Measurements from ENCODE around the gene EFEMP1. TPM values are rescaled to one million over a fixed set of nuclear protein-coding genes. Genes with fewer than 3 reads are reported as not detected.
A peak's percentile ranks its signal among the peaks of the same experiment; 100 is the strongest.
"Not testable (repeated sequence)": the region's sequence is repeated elsewhere in the genome, so short reads cannot be mapped to it uniquely, and the experiment has no call there.

EFEMP1 gene
- total RNA-seq, 1 experiment from 2014 or later: 0.34 TPM

DNA sequence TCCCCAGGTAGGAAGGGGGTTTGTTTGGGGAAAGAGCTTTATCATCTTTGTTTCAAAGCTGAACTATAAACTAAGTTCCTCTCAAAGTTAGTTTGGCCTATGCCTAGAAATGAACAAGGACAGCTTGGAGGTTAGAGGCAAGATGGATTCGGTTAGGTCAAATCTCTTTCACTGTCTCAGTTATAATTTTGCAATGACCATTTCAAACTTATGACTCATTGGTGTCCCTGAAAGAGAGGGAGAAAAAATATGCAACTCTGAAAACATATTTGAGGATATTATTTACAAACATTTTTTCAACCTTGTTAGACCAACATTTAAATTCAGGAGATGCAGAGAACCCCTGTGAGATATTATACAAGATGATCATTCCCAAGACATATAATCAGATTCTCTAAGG is 95.7 kb downstream of the EFEMP1 start (continued):
- TF ChIP-seq SIN3A (IDR thresholded peaks at IDR 0.05; ENCODE audit: low read depth): no peak
- no peak for TF ChIP-seq EGR1 (IDR thresholded peaks at IDR 0.05; ENCODE audit: low read depth)
- TF ChIP-seq, protein P1, sequence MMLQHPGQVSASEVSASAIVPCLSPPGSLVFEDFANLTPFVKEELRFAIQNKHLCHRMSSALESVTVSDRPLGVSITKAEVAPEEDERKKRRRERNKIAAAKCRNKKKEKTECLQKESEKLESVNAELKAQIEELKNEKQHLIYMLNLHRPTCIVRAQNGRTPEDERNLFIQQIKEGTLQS (IDR thresholded peaks at IDR 0.05): no peak
- TF ChIP-seq FOSL1 (IDR thresholded peaks at IDR 0.05; ENCODE audit: low read depth): no peak
- TF ChIP-seq YY1 (IDR thresholded peaks at IDR 0.05; ENCODE audit: extremely low read depth, insufficient replicate concordance, low read depth, low read length): no peak

DNA sequence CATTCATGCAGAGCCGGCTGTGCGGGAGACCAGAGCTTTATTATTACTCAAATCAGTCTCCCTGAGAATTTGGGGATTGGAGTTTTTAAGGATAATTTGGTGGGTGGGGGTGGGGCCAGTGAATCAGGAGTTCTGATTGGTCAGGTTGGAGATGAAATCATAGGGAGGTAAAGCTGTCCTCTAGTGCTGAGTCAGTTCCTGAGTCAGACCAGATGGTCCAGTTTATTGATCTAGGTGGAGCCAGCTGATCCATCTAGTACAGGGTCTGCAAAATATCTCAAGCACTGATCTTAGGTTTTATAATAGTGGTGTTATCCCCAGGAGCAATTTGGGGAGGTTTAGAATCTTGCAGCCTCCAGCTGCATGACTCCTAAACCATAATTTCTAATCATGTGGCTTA is 96.2 kb downstream of the EFEMP1 start:
- RAD21 ChIA-PET (ENCODE audit: low non-redundant PET in 1 of 2, low total read pairs in 2 of 2, uncharacterized antibody in 2 of 2, unreplicated experiment in 2 of 2); H3K4me3 ChIP-seq (replicated peaks in 1 of 2; ENCODE audit: low read depth in 1 of 2, low read length in 2 of 2): not testable (repeated sequence)

DNA sequence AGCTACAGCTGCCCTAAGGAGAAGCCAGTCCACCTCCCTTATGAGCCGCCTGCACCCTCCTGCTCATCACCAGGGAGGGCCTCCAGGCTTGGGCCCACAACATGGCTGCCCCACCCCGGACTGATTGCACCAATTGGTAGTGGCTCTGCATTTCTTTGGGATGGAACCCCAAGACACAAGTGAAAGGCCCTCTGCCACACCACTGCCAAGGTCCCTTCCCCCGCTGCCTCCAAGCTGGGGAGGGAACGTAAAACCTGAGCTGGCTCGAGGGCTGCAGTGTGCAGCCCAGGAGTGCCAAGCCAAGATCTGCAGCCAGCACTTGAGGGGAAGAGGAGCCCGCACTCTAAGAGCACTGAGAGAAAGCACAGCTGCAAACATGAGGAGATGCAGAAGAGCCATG is 97.3 kb downstream of the EFEMP1 start:
- Histone ChIP-seq H3K9ac (ENCODE audit: low read length) (no peak overlapping the region), H3K36me3 (ENCODE audit: control insufficient read depth in 1 of 2, insufficient read depth in 2 of 2, low read length in 2 of 2) (no peaks in the 10 kb centered on the region), H3K27ac (ENCODE audit: low read depth, low read length) (no peak overlapping the region), H3K4me3 (replicated peaks in 1 of 2; ENCODE audit: low read depth in 1 of 2, low read length in 2 of 2) (no peak overlapping the region), H3K27me3 (ENCODE audit: insufficient read depth, low read length) (no peaks in the 10 kb centered on the region), H2AFZ (ENCODE audit: low read depth, low read length, poor library complexity, severe bottlenecking) (no peak overlapping the region), H3K4me2 (ENCODE audit: low read length) (no peak overlapping the region), H4K20me1 (ENCODE audit: insufficient read depth) (no peaks in the 10 kb centered on the region), H3K9me3 (ENCODE audit: control insufficient read depth in 1 of 2, insufficient read depth in 1 of 2, low read depth in 1 of 2, low read length in 2 of 2) (no peaks in the 10 kb centered on the region), H3K79me2 (ENCODE audit: insufficient read depth, low read length) (no peaks in the 10 kb centered on the region), H3K4me1 (ENCODE audit: control insufficient read depth in 1 of 2, insufficient read depth in 2 of 2, low read length in 2 of 2) (peaks cover 0 to 9% of the 10 kb centered on the region in 2 experiments; a peak in 2 of 4 replicates), H3K9me2 (ENCODE audit: insufficient read depth) (no peaks in the 10 kb centered on the region)
- RAD21 ChIA-PET (ENCODE audit: low non-redundant PET in 1 of 2, low total read pairs in 2 of 2, uncharacterized antibody in 2 of 2, unreplicated experiment in 2 of 2): no interaction called here
- POLR2A ChIA-PET: no interaction called here
- DNase-seq (ENCODE audit: low read depth, low spot score) (no peak), ATAC-seq (no peak)
- CTCF ChIA-PET: no interaction called here
- intact Hi-C loops (cut with micrococcal nuclease): no loop called here
- BruUV-seq (replicated peaks): no TSS peak
- TF ChIP-seq, protein P1 (IDR thresholded peaks at IDR 0.05): no peak
- TF ChIP-seq SIN3A (IDR thresholded peaks at IDR 0.05; ENCODE audit: low read depth) (no peak), RAD21 (IDR thresholded peaks at IDR 0.05; ENCODE audit: low read depth) (no peak), ZFX (IDR thresholded peaks at IDR 0.05) (no peak), EZH2 (IDR thresholded peaks at IDR 0.05) (no peak), JUND (IDR thresholded peaks at IDR 0.05) (no peak), TCF7L2 (IDR thresholded peaks at IDR 0.05; ENCODE audit: borderline replicate concordance, extremely low read depth, insufficient read depth, insufficient read length) (no peak), CBX3 (IDR thresholded peaks at IDR 0.05; ENCODE audit: low read depth) (no peak), CEBPB (IDR thresholded peaks at IDR 0.05; ENCODE audit: low read depth) (no peak)
- TF ChIP-seq, protein P2, sequence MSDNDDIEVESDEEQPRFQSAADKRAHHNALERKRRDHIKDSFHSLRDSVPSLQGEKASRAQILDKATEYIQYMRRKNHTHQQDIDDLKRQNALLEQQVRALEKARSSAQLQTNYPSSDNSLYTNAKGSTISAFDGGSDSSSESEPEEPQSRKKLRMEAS (IDR thresholded peaks at IDR 0.05): no peak

More for the DNA sequence above, 96.2 kb downstream of the EFEMP1 start:
- CTCF ChIA-PET; H3K36me3 ChIP-seq (ENCODE audit: control insufficient read depth in 1 of 2, insufficient read depth in 2 of 2, low read length in 2 of 2); H3K27ac ChIP-seq (ENCODE audit: low read depth, low read length); H3K9ac ChIP-seq (ENCODE audit: low read length); H3K79me2 ChIP-seq (ENCODE audit: insufficient read depth, low read length); intact Hi-C loops (cut with micrococcal nuclease); H3K9me2 ChIP-seq (ENCODE audit: insufficient read depth); BruUV-seq (replicated peaks); H3K4me2 ChIP-seq (ENCODE audit: low read length); H4K20me1 ChIP-seq (ENCODE audit: insufficient read depth); H3K9me3 ChIP-seq (ENCODE audit: control insufficient read depth in 1 of 2, insufficient read depth in 1 of 2, low read depth in 1 of 2, low read length in 2 of 2); H2AFZ ChIP-seq (ENCODE audit: low read depth, low read length, poor library complexity, severe bottlenecking); H3K4me1 ChIP-seq (ENCODE audit: control insufficient read depth in 1 of 2, insufficient read depth in 2 of 2, low read length in 2 of 2); H3K27me3 ChIP-seq (ENCODE audit: insufficient read depth, low read length): not testable (repeated sequence)
- POLR2A ChIA-PET: interaction anchor here (0.7 kb wide), 2 partner anchors 58 to 716 kb away, joined by 4 to 5 read pairs; no protein-coding TSS in a partner anchor
- TF ChIP-seq JUND (IDR thresholded peaks at IDR 0.05) (0 out of 2 replicates have a peak, but pooled peaks have one; percentile 18), FOSL1 (IDR thresholded peaks at IDR 0.05; ENCODE audit: low read depth) (peak; percentile 38; the same call in 1 of the 2 replicates)
- DNase-seq (ENCODE audit: low read depth, low spot score) (peak; percentile 27), ATAC-seq (peak; percentile 78)
